Stimulated activated CD4-positive, alpha-beta T cell treated with anti-CD3 and anti-CD28 coated beads, Interleukin-12 subunit alpha, Interleukin-12 subunit beta, amount 100 ng/mL, for 4 hours (primary cell): ENCODE data around the gene RNASEH1.

Experiments used
- DNase-seq: peaks from one replicate; pipeline ENCODE4 v3.0.0-alpha.2; 2020

RNASEH1 gene

DNA sequence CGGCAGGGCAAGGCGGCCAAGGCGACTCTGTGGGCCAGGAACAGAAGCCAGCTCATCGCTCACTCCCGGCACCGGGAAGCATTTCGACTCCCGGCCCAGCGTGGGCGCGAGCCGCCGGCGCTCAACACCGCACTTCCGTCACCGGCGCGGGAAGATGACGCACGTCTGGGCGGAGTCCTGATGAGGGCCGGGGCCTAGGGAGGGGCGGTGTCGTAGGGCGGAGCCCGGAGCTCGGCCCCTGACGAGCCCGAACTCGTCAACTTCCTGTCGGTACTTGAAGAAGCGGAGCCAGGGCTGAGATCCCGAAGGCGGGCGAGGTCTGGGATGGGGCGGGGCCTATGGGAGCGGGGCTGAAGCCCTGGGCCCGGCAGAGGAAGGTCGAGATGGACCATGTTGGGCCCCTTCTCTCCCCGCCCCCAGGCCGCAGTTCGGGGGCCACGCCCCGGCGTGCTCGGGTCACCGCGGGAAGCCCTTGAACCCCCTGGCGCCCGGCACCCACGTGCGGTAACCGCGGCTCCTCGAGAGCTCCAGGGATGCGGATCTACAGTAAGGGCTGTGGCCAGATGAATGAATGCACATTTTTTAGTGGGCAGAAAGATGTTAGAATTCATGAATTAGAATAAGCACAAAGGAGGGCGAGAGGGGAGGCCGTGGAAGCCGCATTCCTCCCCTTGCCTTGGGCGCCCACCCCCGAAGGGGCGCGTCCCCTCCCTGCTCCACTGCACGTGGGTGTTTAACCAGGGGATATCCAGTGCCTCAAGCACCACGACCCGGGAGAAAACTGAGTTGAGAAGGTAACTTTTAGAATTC is at the start of gene RNASEH1:
TSS of gene RNASEH1 (minus strand) at position 129 of the 810 bp plus-strand sequence. CDS start at position 56, 73 bp downstream.
- DNase-seq = peak; percentile 99

DNA sequence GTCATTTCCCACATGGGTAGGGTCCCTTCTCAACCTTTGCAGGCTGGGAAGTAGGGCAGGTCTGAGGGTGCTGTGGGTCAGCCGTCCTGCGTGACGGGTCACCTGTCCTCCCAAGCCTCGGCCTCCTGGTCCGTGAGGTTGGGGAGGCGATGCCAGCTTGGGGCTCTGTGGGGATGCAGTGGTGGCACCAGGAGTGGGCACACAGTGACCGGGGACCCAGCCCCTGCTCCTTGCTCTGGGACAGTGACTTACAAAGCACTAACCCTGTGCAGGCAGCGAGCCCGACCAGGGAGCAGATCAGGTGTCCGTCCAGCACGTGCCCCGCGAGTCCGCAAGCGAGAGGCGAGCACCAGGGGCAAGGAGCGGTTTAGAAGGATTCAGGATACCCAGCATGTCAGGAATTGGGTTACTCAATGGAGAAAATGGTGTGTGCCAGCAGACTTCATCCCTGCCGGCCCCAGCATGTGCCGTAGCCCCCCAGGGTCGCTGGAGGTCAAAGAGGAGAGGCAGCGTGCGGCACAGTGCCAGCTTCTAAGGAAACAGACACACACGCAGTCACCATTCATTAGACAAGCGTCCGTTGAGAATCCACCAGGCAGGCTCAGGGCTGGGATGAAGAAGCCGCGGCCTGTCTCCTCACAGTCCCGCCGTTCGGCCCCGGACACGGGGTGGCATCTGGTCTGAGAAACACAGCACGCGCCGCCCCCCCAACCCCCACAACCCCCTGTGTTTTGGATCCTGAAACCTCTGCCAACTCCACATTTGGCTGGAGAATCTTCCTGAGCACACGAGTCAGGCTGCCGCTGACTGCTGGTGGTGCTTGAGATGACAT is 48.5 kb upstream of the RNASEH1 start:
- no peak for DNase-seq

GRCh38 chr2:3606028-3606369 is 47.9 kb upstream of the RNASEH1 start:
- DNase-seq = no peak

- DNase-seq = no peak
Observed at GRCh38 chr2:3604991-3605961, 47.1 kb upstream of the RNASEH1 start.

GRCh38 chr2:3604207-3604877 is 46.2 kb upstream of the RNASEH1 start:
- no peak for DNase-seq

- no peak for DNase-seq
Observed at GRCh38 chr2:3603536-3604206, 45.5 kb upstream of the RNASEH1 start.

GRCh38 chr2:3602553-3603339 is 44.6 kb upstream of the RNASEH1 start:
- DNase-seq = no peak

GRCh38 chr2:3601561-3602271 is 43.6 kb upstream of the RNASEH1 start:
- no peak for DNase-seq

DNA sequence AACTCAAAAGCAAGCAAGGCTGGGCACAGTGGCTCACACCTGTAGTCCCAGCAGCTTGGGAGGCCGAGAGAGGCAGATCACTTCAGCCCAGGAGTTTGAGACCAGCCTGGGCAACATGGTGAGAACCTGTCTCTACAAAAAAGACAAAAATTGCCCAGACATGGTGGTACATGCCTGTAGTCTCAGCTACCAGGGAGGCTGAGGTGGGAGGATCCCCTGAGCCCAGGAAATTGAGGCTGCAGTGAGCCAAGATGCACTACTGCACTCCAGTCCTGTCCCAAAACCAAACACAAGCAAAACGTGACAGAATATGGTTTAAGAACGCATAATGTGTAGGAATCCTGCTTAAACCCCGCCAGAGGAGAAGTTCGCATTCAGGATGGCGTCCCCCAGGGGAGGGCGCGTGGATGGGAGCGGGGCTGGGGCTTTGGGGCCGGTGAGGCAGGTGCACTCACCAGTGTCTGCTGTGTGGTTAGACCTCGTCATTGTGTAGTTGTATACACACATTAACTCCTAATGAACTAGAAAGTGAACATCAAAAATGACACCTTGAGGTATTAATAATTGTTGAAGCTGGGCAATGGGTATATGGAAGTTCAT is 42.2 kb upstream of the RNASEH1 start:
- DNase-seq = no peak

DNA sequence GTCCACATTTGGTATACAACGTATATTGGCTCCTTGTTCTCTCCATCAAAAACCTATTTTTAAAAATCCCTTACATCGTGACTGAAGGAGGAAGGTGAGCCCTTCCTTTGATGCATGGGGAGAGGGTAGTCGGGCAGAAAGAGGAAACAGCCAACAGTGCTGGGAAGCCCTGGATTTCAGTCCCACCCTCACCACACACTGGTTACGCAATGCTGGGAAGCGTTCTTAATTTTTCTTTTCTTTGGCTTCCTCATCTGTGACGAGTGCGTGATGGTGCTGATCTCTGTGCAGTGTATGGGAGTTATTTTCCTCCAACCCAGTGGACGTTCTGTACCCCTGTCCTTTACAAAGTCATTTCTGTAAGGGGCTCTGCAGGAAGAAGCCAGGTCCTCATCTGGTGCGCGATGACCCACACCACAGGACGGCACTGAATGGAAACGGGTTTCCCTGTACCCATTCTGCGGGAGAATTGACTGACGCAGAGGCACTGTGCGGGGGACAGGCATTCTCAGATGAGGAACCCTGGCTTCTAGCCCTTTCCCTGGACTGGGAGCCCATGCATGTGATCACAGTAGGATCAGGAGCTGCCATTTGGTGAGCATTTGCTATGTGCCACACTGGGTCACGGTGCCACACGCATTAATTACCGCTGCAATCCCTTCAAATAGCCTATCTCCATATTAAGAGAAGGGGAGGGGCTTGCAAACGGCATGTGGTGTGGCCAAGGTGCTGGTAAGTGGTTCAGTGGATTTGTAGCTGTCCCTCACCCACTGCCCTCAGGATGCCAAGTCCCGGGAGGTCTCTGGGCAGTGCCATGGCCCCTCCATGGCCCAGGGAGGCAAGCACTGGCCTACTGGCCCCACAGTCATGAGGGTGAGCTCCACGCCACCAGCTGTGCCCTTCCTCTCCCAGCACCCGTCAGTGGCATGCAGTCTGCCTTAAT is 41.0 kb upstream of the RNASEH1 start:
- DNase-seq = no peak

GRCh38 chr2:3598197-3598910 is 40.2 kb upstream of the RNASEH1 start:
- no peak for DNase-seq

DNA sequence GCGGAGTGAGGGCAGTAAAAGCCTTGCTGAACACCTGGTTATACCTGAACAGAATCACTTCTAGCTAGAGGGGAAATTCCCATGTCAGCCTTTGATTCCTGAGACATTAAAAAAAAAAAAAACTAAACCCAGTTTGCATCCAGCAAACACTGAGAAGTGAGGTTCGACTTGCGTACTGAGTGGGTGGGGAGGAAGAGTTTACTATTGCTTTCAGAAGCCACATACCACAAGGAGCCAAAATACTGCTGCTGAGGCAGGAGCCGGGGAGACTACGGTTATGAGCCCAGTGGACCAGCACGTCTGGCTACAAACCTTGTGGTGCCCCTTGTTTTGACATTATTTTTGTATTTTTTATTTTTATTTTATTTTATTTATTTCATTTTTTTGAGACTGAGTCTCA is 39.4 kb upstream of the RNASEH1 start:
- DNase-seq = no peak

- no peak for DNase-seq
Observed at GRCh38 chr2:3596901-3597417, 38.8 kb upstream of the RNASEH1 start.

DNA sequence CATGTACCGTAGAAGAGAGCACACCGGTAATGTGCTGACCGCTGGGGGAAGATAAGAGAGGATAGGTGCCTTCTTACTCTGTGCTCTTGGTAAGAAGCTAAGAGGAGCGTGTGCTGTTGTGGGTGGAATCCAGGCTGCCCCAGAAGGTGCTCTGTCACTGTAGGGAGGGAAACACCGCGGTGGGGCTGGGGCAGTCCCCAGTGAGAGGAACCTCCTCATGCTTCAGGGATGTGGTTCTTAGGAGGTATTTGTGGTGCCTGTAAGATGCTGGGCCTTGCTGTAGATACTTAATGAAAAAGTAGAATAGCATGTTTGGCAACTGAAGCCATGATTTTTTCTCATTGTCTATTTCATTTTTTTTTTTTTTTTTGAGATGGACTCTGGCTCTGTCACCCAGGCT is 37.9 kb upstream of the RNASEH1 start:
- no peak for DNase-seq

DNA sequence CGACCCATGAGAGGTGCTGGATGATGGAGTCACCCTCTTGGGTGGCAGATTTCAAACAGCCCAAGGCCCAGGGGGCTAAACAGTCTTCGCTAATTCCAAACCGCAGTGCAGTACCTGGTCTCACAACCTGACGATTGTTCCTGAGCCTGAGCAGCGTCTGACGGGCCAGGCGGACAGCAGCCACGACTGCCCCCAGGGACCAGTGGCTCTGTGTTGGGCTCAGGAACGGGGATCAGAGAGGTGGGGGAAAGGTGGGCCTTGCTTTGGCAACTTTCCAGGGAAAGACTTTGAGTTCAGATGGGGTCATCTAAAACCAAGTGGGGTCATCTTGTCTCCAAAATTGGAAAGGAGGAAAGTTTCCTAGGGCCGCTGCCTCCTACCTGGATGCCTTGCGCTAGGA is 37.3 kb upstream of the RNASEH1 start:
- no peak for DNase-seq

DNA sequence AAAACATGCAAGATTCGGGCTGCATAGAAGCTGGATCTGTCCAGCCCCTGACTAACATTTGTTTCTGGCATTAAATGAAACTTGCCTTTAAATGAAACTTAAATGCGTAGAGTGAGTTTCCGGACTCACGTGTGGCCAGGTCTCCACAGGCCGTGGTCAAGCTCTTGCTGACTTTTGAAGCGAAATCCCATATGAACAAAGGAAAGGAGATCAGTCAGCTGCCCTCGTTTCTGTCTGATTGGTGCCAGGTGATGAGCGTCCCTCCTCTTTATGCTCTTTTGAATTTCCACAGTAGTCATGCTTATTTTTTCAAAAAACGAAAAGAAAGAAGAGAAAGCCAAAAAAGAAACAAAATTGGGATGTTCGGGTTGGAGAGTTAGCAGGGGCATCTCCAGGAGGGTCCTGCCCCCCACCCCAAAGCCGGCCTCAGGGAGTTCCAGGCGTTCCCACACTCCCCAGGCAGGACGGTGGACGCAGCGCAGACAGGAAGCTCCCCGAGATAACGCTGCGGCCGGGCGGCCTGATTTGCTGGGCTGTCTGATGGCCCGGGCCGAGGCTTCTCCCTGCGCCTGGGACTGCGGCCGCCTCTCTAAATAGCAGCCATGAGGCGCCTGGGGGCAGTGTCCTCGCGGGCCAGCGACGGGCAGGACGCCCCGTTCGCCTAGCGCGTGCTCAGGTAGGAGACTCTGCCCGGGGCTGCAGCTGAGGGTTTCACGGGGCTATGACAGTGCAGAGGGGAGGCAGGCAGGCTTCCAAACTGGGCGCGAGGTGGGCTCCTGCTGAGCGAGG is 36.6 kb upstream of the RNASEH1 start, which contains the start of gene COLEC11:
TSS of gene COLEC11 (plus strand) at position 620 of the 789 bp plus-strand sequence. CDS start 9,229 bp downstream, outside the sequence.
- no peak for DNase-seq

GRCh38 chr2:3589086-3589485 is 31.0 kb upstream of the RNASEH1 start:
- DNase-seq = no peak
